GM12878 (cell line): ENCODE measurements around the gene PUSL1. TPM values are rescaled to one million over a fixed set of nuclear protein-coding genes. Genes with fewer than 3 reads are reported as not detected.

Experiments
- ATAC-seq: fragments of 200-7000 bp; cut with Tn5 transposase; 3 replicates; pipeline ENCODE4 v1.9.1; 2020; ENCODE audit warnings: mild to moderate bottlenecking, moderate library complexity
- BruUV-seq: library from RNA; stranded (reverse); fragments of 400-500 nt; replicated peaks from 2 replicates; lab custom pipeline; 2021; lab: Mats Ljungman, UMichigan
- CTCF ChIA-PET: fragments of 300-600 bp; sonication (Branson Sonifier 250); formaldehyde crosslinking; extraction: SDS; loops from one replicate; lab custom pipeline; 2021; ENCODE audit warnings: inconsistent platforms; lab: Yijun Ruan, JAX
- POLR2A ChIA-PET: fragments of 350-600 bp; formaldehyde crosslinking; extraction: SDS; loops from one replicate; lab custom pipeline; 2021; ENCODE audit warnings: inconsistent platforms; lab: Charles Lee
- RAD21 ChIA-PET: fragments of 300-600 bp; sonication (Branson Sonifier 250); formaldehyde crosslinking; loops from one replicate; lab custom pipeline; 2023; ENCODE audit warnings: antibody characterized with exemption; ENCODE audit not compliant: unreplicated experiment; lab: Charles Lee
- SMC1A ChIA-PET: fragments of 300-600 bp; sonication (Branson Sonifier 250); formaldehyde crosslinking; loops from one replicate; lab custom pipeline; 2023; ENCODE audit not compliant: unreplicated experiment, uncharacterized antibody; lab: Charles Lee
- DNase-seq: peaks from one replicate; pipeline ENCODE4 v3.0.0-alpha.2; 2011; ENCODE audit warnings: low read depth, low spot score
- FAIRE-seq: peaks from 3 replicates; lab custom pipeline; 2011; peaks lifted over from hg19 to GRCh38; lab: Jason Lieb, UNC
- H2AFZ ChIP-seq: 2 replicates; pipeline ENCODE4 v1.6.0; 2011; ENCODE audit warnings: low read depth, low read length, control low read depth; ENCODE audit not compliant: control insufficient read depth
- H3K27ac ChIP-seq: 2 replicates; pipeline ENCODE4 v1.5.1; 2011; ENCODE audit warnings: control low read depth; ENCODE audit not compliant: control insufficient read depth, insufficient read depth
- H3K27me3 ChIP-seq, 2 experiments: replicated peaks in 1 of 2; 2 replicates each; pipeline versions ENCODE4 v1.6.0 to v1.6.1; 2011; ENCODE audit warnings: low read length in 1 of 2; ENCODE audit not compliant: control insufficient read depth in 2 of 2, insufficient read depth in 2 of 2
- H3K36me3 ChIP-seq, 2 experiments: 2 replicates each; pipeline ENCODE4 v1.5.1; 2011; ENCODE audit warnings: low read length in 1 of 2; ENCODE audit not compliant: control insufficient read depth in 2 of 2, insufficient read depth in 2 of 2
- H3K4me1 ChIP-seq: 2 replicates; pipeline ENCODE4 v1.6.1; 2011; ENCODE audit warnings: mild to moderate bottlenecking, low read length, moderate library complexity, mixed read lengths; ENCODE audit not compliant: control insufficient read depth, insufficient read depth
- H3K4me2 ChIP-seq: 2 replicates; pipeline ENCODE4 v1.6.0; 2011; ENCODE audit warnings: control low read depth; ENCODE audit not compliant: control insufficient read depth, insufficient read depth
- H3K4me3 ChIP-seq: fragments of 200-600 bp; sonication (generic); 2 replicates; pipeline ENCODE4 v1.5.1; 2016
- H3K79me2 ChIP-seq: 2 replicates; pipeline ENCODE4 v1.6.0; 2011; ENCODE audit warnings: low read length; ENCODE audit not compliant: control insufficient read depth, insufficient read depth
- H3K9ac ChIP-seq: 2 replicates; pipeline ENCODE4 v1.8.0; 2011; ENCODE audit warnings: low read length, control low read depth, mixed read lengths; ENCODE audit not compliant: control insufficient read depth, insufficient read depth
- H3K9me3 ChIP-seq: replicated peaks from 3 replicates; pipeline ENCODE4 v1.5.1; 2011; ENCODE audit warnings: mild to moderate bottlenecking, low read length; ENCODE audit not compliant: control insufficient read depth, insufficient read depth
- H4K20me1 ChIP-seq: 2 replicates; pipeline ENCODE4 v1.6.0; 2011; ENCODE audit not compliant: control insufficient read depth, insufficient read depth
- IRF5 ChIP-seq: fragments of 450-650 bp; IDR thresholded peaks from 2 replicates; pipeline ENCODE4 v1.6.1; 2017; ENCODE audit warnings: borderline replicate concordance
- NRF1 ChIP-seq: conservative IDR thresholded peaks from 2 replicates; pipeline ENCODE4 v1.6.1; 2011; ENCODE audit warnings: mild to moderate bottlenecking, low read depth, low read length, improper control_type of control experiment
- TAF1 ChIP-seq: IDR thresholded peaks from 2 replicates; pipeline ENCODE4 v1.6.1; 2011; ENCODE audit warnings: mild to moderate bottlenecking, low read depth, low read length, borderline replicate concordance
- ZNF622 ChIP-seq: fragments of 450-650 bp; IDR thresholded peaks from 2 replicates; pipeline ENCODE4 v1.6.1; 2017; ENCODE audit warnings: mild to moderate bottlenecking, inconsistent platforms
- ZNF687 ChIP-seq: fragments of 450-650 bp; IDR thresholded peaks from 2 replicates; pipeline ENCODE4 v1.6.1; 2017; ENCODE audit warnings: mild to moderate bottlenecking, moderate library complexity
- WGBS: methylation state at CpG from one replicate; pipeline ENCODE4 v1.1.6; 2016; ENCODE audit warnings: low lambda C conversion rate; ENCODE audit not compliant: insufficient replicate concordance, insufficient coverage; ENCODE audit errors: missing lambda C conversion rate; 5-methylcytosine and 5-hydroxymethylcytosine counted together
- in situ Hi-C: fragments of 300-500 bp; cut with MboI; formaldehyde crosslinking; loops from 9 replicates; pipeline ENCODE4 v1.14.3; 2018; ENCODE audit warnings: mixed read lengths
- intact Hi-C: fragments of 100-400 bp; cut with micrococcal nuclease; formaldehyde crosslinking; loops from one replicate; pipeline ENCODE4 v1.14.2; 2022; ENCODE audit not compliant: unreplicated experiment
- polyA plus RNA-seq, 11 experiments: library from polyadenylated mRNA; depleted of rRNA in 4 of 11; unstranded in 6 of 11; stranded (reverse) in 5 of 11; fragments of >200 nt; fragmentation: Nextera tagmentation in 4 of 11; fragmentation: Illumina TruSeq in 1 of 11; extraction: Ambion mirVana in 4 of 11; extraction: Trizol in 1 of 11; gene quantifications; 1 replicate in 1 of 11; 2 replicates in 10 of 11; pipeline versions ENCODE4 v1.2.1 to v1.2.3, GENCODE V29; 2011 to 2016; ENCODE audit warnings: inconsistent platforms in 2 of 11, missing spikeins in 2 of 11, low read depth in 1 of 11
- total RNA-seq, 4 experiments: library from RNA; depleted of rRNA in 3 of 4; stranded (reverse); fragments of >200 nt in 3 of 4; fragmentation: Illumina TruSeq in 1 of 4; extraction: Trizol in 1 of 4; gene quantifications; 2 replicates each; pipeline versions ENCODE4 v1.2.1 to v1.2.3, GENCODE V29; 2013 to 2021

PUSL1 gene
- total and polyA plus RNA-seq, 10 of the 15 experiments (the other 5 are each of a cell fraction or from before 2014, with no cell fraction given): 0.16 to 28.4 (median 15.1) TPM

GRCh38 chr1:1287288-1288110 lies 20.9 kb upstream of the PUSL1 start:
- H3K27ac ChIP-seq: no peak overlapping the region
- no peak overlapping the region for H3K4me3 ChIP-seq
- no peaks in the 10 kb centered on the region for H3K79me2 ChIP-seq
- no peak overlapping the region for H3K4me2 ChIP-seq
- TF ChIP-seq NRF1 (no peak), TAF1 (no peak), IRF5 (no peak), ZNF622 (no peak), ZNF687 (no peak)
- RAD21 ChIA-PET: interaction anchor here (0.8 kb wide), 1 partner anchor 254 kb away, joined by 3 read pairs; no protein-coding TSS in a partner anchor
- WGBS: 59% methylated on average over 43 of the region's 46 CpGs
- no TSS peak for BruUV-seq
- SMC1A ChIA-PET: no interaction called here
- CTCF ChIA-PET: interaction anchor here (1.2 to 2.5 kb wide), 2 partner anchors 162 to 165 kb away, joined by 3 to 12 read pairs; no protein-coding TSS in a partner anchor
- H3K27me3 ChIP-seq: no peaks in the 10 kb centered on the region
- intact Hi-C loops: no loop called here
- in situ Hi-C loops: no loop called here
- POLR2A ChIA-PET: no interaction called here
- H3K9ac ChIP-seq: no peak overlapping the region
- DNase-seq (no peak), ATAC-seq (no peak), FAIRE-seq (no peak)
- no peaks in the 10 kb centered on the region for H3K9me3 ChIP-seq
- no peaks in the 10 kb centered on the region for H3K36me3 ChIP-seq
- no peak overlapping the region for H2AFZ ChIP-seq
- H3K4me1 ChIP-seq: no peaks in the 10 kb centered on the region
- H4K20me1 ChIP-seq: no peaks in the 10 kb centered on the region
